Mesendoderm (in vitro differentiated cells): ENCODE measurements around the gene BNIP1.

Experiments used
- DNase-seq: peaks from one replicate; pipeline ENCODE4 v3.0.0; 2013
- H2AK5ac ChIP-seq: 2 replicates; pipeline ENCODE4 v1.6.1; 2013; ENCODE audit warnings: low read length, inconsistent platforms
- H2BK120ac ChIP-seq: 2 replicates; pipeline ENCODE4 v1.6.1; 2013; ENCODE audit warnings: low read depth, mild to moderate bottlenecking, low read length, moderate library complexity, mixed read lengths
- H2BK15ac ChIP-seq: replicated peaks from 2 replicates; pipeline ENCODE4 v1.6.1; 2013; ENCODE audit warnings: low read depth, mild to moderate bottlenecking, moderate library complexity
- H2BK5ac ChIP-seq: 2 replicates; pipeline ENCODE4 v1.6.1; 2013; ENCODE audit warnings: low read length, inconsistent platforms
- H3K18ac ChIP-seq: 2 replicates; pipeline ENCODE4 v1.6.1; 2013; ENCODE audit warnings: mild to moderate bottlenecking, low read length, mixed read lengths
- H3K23ac ChIP-seq: one replicate; pipeline ENCODE4 v1.6.1; 2013; ENCODE audit warnings: low read length
- H3K27ac ChIP-seq: 2 replicates; pipeline ENCODE4 v1.5.1; 2013; ENCODE audit warnings: low read depth, mild to moderate bottlenecking, inconsistent platforms, low read length, moderate library complexity
- H3K27me3 ChIP-seq: 2 replicates; pipeline ENCODE4 v1.6.1; 2013; ENCODE audit warnings: low read length, control low read depth, mild to moderate bottlenecking, inconsistent platforms; ENCODE audit not compliant: insufficient read depth, poor library complexity
- H3K36me3 ChIP-seq: 2 replicates; pipeline ENCODE4 v1.6.1; 2013; ENCODE audit warnings: low read length, inconsistent platforms; ENCODE audit not compliant: control insufficient read depth, insufficient read depth
- H3K4ac ChIP-seq: one replicate; pipeline ENCODE4 v1.6.1; 2013; ENCODE audit warnings: low read depth, mild to moderate bottlenecking, low read length, moderate library complexity
- H3K4me1 ChIP-seq: 2 replicates; pipeline ENCODE4 v1.6.1; 2013; ENCODE audit warnings: low read depth, low read length, inconsistent platforms; ENCODE audit not compliant: control insufficient read depth
- H3K4me2 ChIP-seq: 2 replicates; pipeline ENCODE4 v1.6.1; 2013; ENCODE audit warnings: low read length
- H3K4me3 ChIP-seq: 2 replicates; pipeline ENCODE4 v1.5.1; 2013; ENCODE audit warnings: mild to moderate bottlenecking, low read length
- H3K56ac ChIP-seq: one replicate; pipeline ENCODE4 v1.6.1; 2013; ENCODE audit warnings: low read length
- H3K79me1 ChIP-seq: 2 replicates; pipeline ENCODE4 v1.6.1; 2013; ENCODE audit warnings: low read length, inconsistent platforms
- H3K79me2 ChIP-seq: 2 replicates; pipeline ENCODE4 v1.6.1; 2013; ENCODE audit warnings: mild to moderate bottlenecking, low read length; ENCODE audit not compliant: control insufficient read depth, insufficient read depth
- H3K9ac ChIP-seq: 2 replicates; pipeline ENCODE4 v1.6.1; 2013; ENCODE audit warnings: low read length, inconsistent platforms
- H4K5ac ChIP-seq: one replicate; pipeline ENCODE4 v1.6.1; 2013; ENCODE audit warnings: low read length
- H4K8ac ChIP-seq: one replicate; pipeline ENCODE4 v1.6.1; 2013; ENCODE audit warnings: low read depth, mild to moderate bottlenecking, control low read depth, low read length, moderate library complexity
- whole genome bisulfite sequencing: extraction: QIAGEN DNeasy Blood & Tissue Kit; methylation state at CpG from one replicate; pipeline ENCODE4 v1.1.7; 2013; ENCODE audit warnings: low lambda C conversion rate, missing lambda C conversion rate; ENCODE audit not compliant: insufficient coverage; ENCODE audit errors: extremely low coverage; 5-methylcytosine and 5-hydroxymethylcytosine counted together

Gene BNIP1

GRCh38 chr5:173187054-173187743 is 42.9 kb downstream of the BNIP1 start:
- no peak overlapping the region for H4K5ac ChIP-seq
- H3K27me3 ChIP-seq = no peaks in the 10 kb centered on the region
- H2BK120ac ChIP-seq = no peak overlapping the region
- H3K18ac ChIP-seq = no peak overlapping the region
- H3K9ac ChIP-seq = no peak overlapping the region
- no peak overlapping the region for H3K23ac ChIP-seq
- H3K27ac ChIP-seq = no peak overlapping the region
- H3K4me3 ChIP-seq = no peak overlapping the region
- H3K79me2 ChIP-seq = no peaks in the 10 kb centered on the region
- H3K36me3 ChIP-seq = no peaks in the 10 kb centered on the region
- no peak overlapping the region for H2BK5ac ChIP-seq
- no peaks in the 10 kb centered on the region for H3K79me1 ChIP-seq
- no peak overlapping the region for H3K4me2 ChIP-seq
- H2AK5ac ChIP-seq = no peak overlapping the region
- no CpG with 5 or more reads among the region's 11 CpGs for WGBS
- H2BK15ac ChIP-seq = no peak overlapping the region
- DNase-seq = no peak
- H3K4me1 ChIP-seq = no peaks in the 10 kb centered on the region
- H3K56ac ChIP-seq = no peak overlapping the region
- H4K8ac ChIP-seq = no peak overlapping the region
- no peak overlapping the region for H3K4ac ChIP-seq

GRCh38 chr5:173188280-173188679 is 43.9 kb downstream of the BNIP1 start:
- Histone ChIP-seq H2BK5ac (no peak overlapping the region), H4K8ac (no peak overlapping the region), H3K4ac (no peak overlapping the region), H3K4me3 (no peak overlapping the region), H3K79me2 (no peaks in the 10 kb centered on the region), H3K27me3 (no peaks in the 10 kb centered on the region), H2BK15ac (no peak overlapping the region), H3K27ac (no peak overlapping the region), H2BK120ac (no peak overlapping the region), H3K36me3 (no peaks in the 10 kb centered on the region), H3K18ac (no peak overlapping the region), H2AK5ac (no peak overlapping the region), H3K4me2 (no peak overlapping the region), H3K9ac (no peak overlapping the region), H4K5ac (no peak overlapping the region), H3K79me1 (no peaks in the 10 kb centered on the region), H3K56ac (no peak overlapping the region), H3K23ac (no peak overlapping the region), H3K4me1 (no peaks in the 10 kb centered on the region)
- DNase-seq = no peak
- WGBS = no CpG with 5 or more reads among the region's 2 CpGs

- Histone ChIP-seq H3K56ac (no peak overlapping the region), H3K4me3 (no peak overlapping the region), H3K23ac (no peak overlapping the region), H2BK15ac (no peak overlapping the region), H3K4me2 (no peak overlapping the region), H3K4ac (no peak overlapping the region), H2AK5ac (no peak overlapping the region), H3K79me1 (no peaks in the 10 kb centered on the region), H3K27ac (no peak overlapping the region), H2BK120ac (no peak overlapping the region), H3K27me3 (no peaks in the 10 kb centered on the region), H3K18ac (no peak overlapping the region), H3K36me3 (no peaks in the 10 kb centered on the region), H4K8ac (no peak overlapping the region), H4K5ac (no peak overlapping the region), H2BK5ac (no peak overlapping the region), H3K79me2 (no peaks in the 10 kb centered on the region), H3K9ac (no peak overlapping the region), H3K4me1 (no peaks in the 10 kb centered on the region)
- WGBS = no CpG with 5 or more reads among the region's 4 CpGs
- no peak for DNase-seq
Measured at GRCh38 chr5:173191015-173191414, 46.7 kb downstream of the BNIP1 start.

GRCh38 chr5:173191561-173191960 is 47.2 kb downstream of the BNIP1 start:
- Histone ChIP-seq H3K9ac (no peak overlapping the region), H2BK15ac (no peak overlapping the region), H3K4ac (no peak overlapping the region), H3K36me3 (no peaks in the 10 kb centered on the region), H3K79me1 (no peaks in the 10 kb centered on the region), H3K4me1 (no peaks in the 10 kb centered on the region), H2BK5ac (no peak overlapping the region), H3K4me3 (no peak overlapping the region), H3K18ac (no peak overlapping the region), H3K23ac (no peak overlapping the region), H3K79me2 (no peaks in the 10 kb centered on the region), H4K8ac (no peak overlapping the region), H4K5ac (no peak overlapping the region), H3K56ac (no peak overlapping the region), H3K27me3 (no peaks in the 10 kb centered on the region), H2AK5ac (no peak overlapping the region), H3K4me2 (no peak overlapping the region), H2BK120ac (no peak overlapping the region), H3K27ac (no peak overlapping the region)
- no peak for DNase-seq
- no CpG with 5 or more reads among the region's 8 CpGs for WGBS

GRCh38 chr5:173192561-173192960 is 48.2 kb downstream of the BNIP1 start:
- WGBS = no CpG with 5 or more reads among the region's 7 CpGs
- no peak overlapping the region for H3K4me3 ChIP-seq
- H3K23ac ChIP-seq = no peak overlapping the region
- H3K9ac ChIP-seq = no peak overlapping the region
- no peaks in the 10 kb centered on the region for H3K4me1 ChIP-seq
- no peak overlapping the region for H3K27ac ChIP-seq
- no peak overlapping the region for H2AK5ac ChIP-seq
- no peak overlapping the region for H2BK120ac ChIP-seq
- H3K27me3 ChIP-seq = no peaks in the 10 kb centered on the region
- H3K79me2 ChIP-seq = no peaks in the 10 kb centered on the region
- no peak overlapping the region for H2BK5ac ChIP-seq
- H2BK15ac ChIP-seq = no peak overlapping the region
- H3K4ac ChIP-seq = no peak overlapping the region
- H4K8ac ChIP-seq = no peak overlapping the region
- H4K5ac ChIP-seq = no peak overlapping the region
- DNase-seq = no peak
- no peak overlapping the region for H3K18ac ChIP-seq
- H3K56ac ChIP-seq = no peak overlapping the region
- no peak overlapping the region for H3K4me2 ChIP-seq
- H3K79me1 ChIP-seq = no peaks in the 10 kb centered on the region
- H3K36me3 ChIP-seq = no peaks in the 10 kb centered on the region
